Thyroid gland (tissue), 4 donors: Measurements from ENCODE around the gene CSMD2. TPM values are rescaled to one million over a fixed set of nuclear protein-coding genes. Genes with fewer than 3 reads are reported as not detected.

Source experiments
- DNase-seq, 2 donors: peaks; one replicate each; pipeline ENCODE4 v3.0.0-alpha.2; 2019
- H3K27ac ChIP-seq, 3 donors: fragments of 200-600 bp; sonication (generic); 1 replicate in 2 of 3; 2 replicates in 1 of 3; pipeline ENCODE4 v1.5.1; 2016 to 2019; ENCODE audit warnings: mild to moderate bottlenecking in 1 of 3, moderate library complexity in 1 of 3
- H3K27me3 ChIP-seq: fragments of 200-600 bp; sonication (generic); one replicate; pipeline ENCODE4 v1.5.1; 2019
- H3K36me3 ChIP-seq, 2 donors: fragments of 200-600 bp; sonication (generic); one replicate each; pipeline ENCODE4 v1.5.1; 2016 to 2019
- H3K4me1 ChIP-seq, 2 donors: fragments of 200-600 bp; sonication (generic); one replicate each; pipeline ENCODE4 v1.5.1; 2017 to 2019
- H3K4me3 ChIP-seq, 3 donors: fragments of 200-600 bp; sonication (generic); replicated peaks in 1 of 3; 1 replicate in 2 of 3; 2 replicates in 1 of 3; pipeline ENCODE4 v1.5.1; 2016; ENCODE audit warnings: mild to moderate bottlenecking in 1 of 3
- H3K9me3 ChIP-seq: fragments of 200-600 bp; sonication (generic); one replicate; pipeline ENCODE4 v1.5.1; 2017
- CTCF ChIP-seq, 6 experiments: fragments of 200-600 bp in 3 of 6; fragments of 450-650 bp in 3 of 6; sonication (generic) in 3 of 6; IDR thresholded peaks; one replicate each; pipeline ENCODE4 v1.5.1; 2016 to 2019; ENCODE audit warnings: antibody characterized with exemption in 6 of 6, mild to moderate bottlenecking in 2 of 6, inconsistent platforms in 1 of 6, moderate library complexity in 1 of 6
- POLR2A ChIP-seq, 2 donors: fragments of 450-650 bp; IDR thresholded peaks; one replicate each; pipeline ENCODE4 v1.6.1; 2017; ENCODE audit warnings: antibody characterized with exemption in 2 of 2, mild to moderate bottlenecking in 2 of 2, moderate library complexity in 1 of 2
- WGBS, 2 donors: methylation state at CpG; one replicate each; pipeline ENCODE4 v1.1.5; 2017; 5-methylcytosine and 5-hydroxymethylcytosine counted together
- intact Hi-C: fragments of 100-400 bp; cut with DNase I; formaldehyde crosslinking; loops from one replicate; pipeline ENCODE4 v1.15.1; 2023
- total RNA-seq, 4 donors: library from RNA; depleted of rRNA; stranded (reverse); fragments of >200 nt; gene quantifications; one replicate each; pipeline ENCODE4 v1.2.3, GENCODE V29; 2016

Gene CSMD2
- total RNA-seq, 4 donors from 2014 or later: 0.10 to 0.45 (median 0.13) TPM; not detected in 1

DNA sequence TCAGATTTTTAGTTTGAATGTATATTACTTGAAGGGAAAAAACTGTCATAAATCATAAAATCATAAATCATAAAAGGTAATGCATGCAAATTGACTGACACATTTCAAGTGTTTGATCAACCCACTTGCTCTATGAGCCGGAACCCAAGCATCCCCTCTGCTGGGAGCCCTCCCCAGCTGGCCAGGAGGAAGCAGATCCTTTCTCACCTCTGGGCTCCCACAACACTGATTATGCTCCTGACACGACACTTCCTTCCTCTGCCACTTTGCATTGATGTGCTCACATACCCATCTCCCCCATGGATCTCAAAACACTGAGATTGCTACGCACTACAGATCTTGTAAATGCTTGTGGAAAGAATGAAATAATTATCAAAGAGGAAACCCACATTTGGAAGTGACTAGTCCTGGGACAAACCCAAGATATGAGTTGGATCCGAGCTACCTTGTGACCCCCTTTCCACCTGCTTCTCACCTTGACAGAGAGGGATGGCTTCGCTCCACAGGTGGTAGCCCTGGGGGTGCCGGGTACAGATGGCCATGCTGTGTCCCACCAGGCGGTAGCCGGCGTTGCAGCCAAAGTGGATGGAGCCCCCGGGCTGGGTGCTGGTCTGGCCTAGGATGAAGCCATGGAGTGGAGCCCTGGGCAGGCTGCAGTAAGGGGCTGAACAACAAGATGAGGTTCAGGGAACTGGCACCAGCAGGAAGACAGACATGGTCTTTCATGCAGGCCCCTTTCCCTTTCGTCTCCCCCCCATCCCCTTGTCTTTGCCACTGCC, 588.0 kb downstream of the CSMD2 start:
- H3K27me3 ChIP-seq: no peaks in the 10 kb centered on the region
- intact Hi-C loops: no loop called here
- no peak overlapping the region for H3K4me3 ChIP-seq
- no peaks in the 10 kb centered on the region for H3K9me3 ChIP-seq
- DNase-seq: no peak
- no peak overlapping the region for H3K27ac ChIP-seq
- 75 to 76% methylated on average over 11 of the region's 11 CpGs for WGBS, 2 donors
- H3K4me1 ChIP-seq: no peaks in the 10 kb centered on the region
- TF ChIP-seq POLR2A (IDR thresholded peaks at IDR 0.05) (no peak), CTCF (IDR thresholded peaks at IDR 0.05) (no peak)
- no peaks in the 10 kb centered on the region for H3K36me3 ChIP-seq

DNA sequence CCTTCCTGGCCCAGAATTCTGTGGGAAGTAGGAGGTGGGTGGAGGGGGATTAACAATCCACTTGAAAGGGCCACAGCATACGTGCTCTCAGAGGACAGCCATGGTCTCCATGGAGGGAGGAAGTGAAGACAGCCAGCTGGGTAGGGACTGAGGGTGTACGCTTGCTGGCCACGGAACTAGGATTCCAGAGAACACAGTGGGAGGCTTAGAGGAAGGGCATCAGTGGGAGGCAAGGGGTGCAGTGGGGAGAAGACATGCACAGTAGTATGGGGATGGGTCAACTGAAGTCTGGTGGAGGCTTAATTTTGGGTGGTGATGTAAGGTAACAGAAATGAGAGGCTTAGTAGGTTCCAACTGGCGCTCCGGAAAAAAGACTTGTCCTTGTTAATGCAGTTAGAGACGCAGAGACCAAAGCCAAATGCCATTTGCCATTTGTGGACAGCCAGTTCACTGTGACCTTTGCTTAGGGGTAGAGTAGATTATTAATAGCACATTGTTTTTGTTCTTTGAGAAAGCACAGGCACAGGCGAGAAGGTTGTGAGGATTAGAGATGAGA, 589.6 kb downstream of the CSMD2 start:
- intact Hi-C loops: no loop called here
- Histone ChIP-seq H3K27me3 (no peaks in the 10 kb centered on the region), H3K36me3 (no peaks in the 10 kb centered on the region), H3K9me3 (no peaks in the 10 kb centered on the region), H3K4me1 (no peaks in the 10 kb centered on the region), H3K4me3 (no peak overlapping the region), H3K27ac (peak overlapping the region; percentile 2 to 38 (median 21))
- WGBS, 2 donors: 49 to 56% methylated on average over 7 of the region's 7 CpGs
- TF ChIP-seq CTCF (IDR thresholded peaks at IDR 0.05): no peak
- no peak for TF ChIP-seq POLR2A (IDR thresholded peaks at IDR 0.05)
- peak in 1 of 2 donors; percentile 3 for DNase-seq

- Histone ChIP-seq H3K9me3 (no peaks in the 10 kb centered on the region), H3K27ac (no peak overlapping the region), H3K27me3 (no peaks in the 10 kb centered on the region), H3K36me3 (no peaks in the 10 kb centered on the region), H3K4me3 (no peak overlapping the region), H3K4me1 (no peaks in the 10 kb centered on the region)
- no peak for TF ChIP-seq CTCF (IDR thresholded peaks at IDR 0.05)
- TF ChIP-seq POLR2A (IDR thresholded peaks at IDR 0.05): no peak
- 65 to 74% methylated on average over 3 of the region's 3 CpGs for WGBS, 2 donors
- intact Hi-C loops: no loop called here
- no peak for DNase-seq
These were observed 591.4 kb downstream of the CSMD2 start for GRCh38 chr1:33573661-33574060.

DNA sequence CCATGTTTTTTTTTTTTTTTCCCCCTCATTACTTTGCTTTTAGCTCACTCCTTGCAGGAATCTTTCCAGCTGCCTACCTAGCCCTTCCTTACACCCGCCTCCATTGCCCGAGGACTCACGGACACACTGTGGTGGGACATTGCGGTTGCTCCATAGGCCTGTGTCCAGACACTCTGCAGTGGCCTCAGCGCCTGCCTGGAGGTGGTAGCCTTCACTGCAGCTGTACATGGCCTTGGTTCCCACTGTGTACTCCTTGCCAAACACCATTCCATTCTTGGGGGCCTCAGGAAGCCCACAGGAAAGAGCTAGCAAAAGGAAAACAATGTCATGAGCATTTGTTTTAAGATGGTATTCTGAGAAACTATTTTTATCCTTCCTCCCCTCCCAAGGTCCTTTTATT, 592.6 kb downstream of the CSMD2 start:
- H3K27ac ChIP-seq: no peak overlapping the region
- 88 to 94% methylated on average over 5 of the region's 5 CpGs for WGBS, 2 donors
- no peak overlapping the region for H3K4me3 ChIP-seq
- H3K4me1 ChIP-seq: no peaks in the 10 kb centered on the region
- intact Hi-C loops: no loop called here
- TF ChIP-seq CTCF (IDR thresholded peaks at IDR 0.05) (no peak), POLR2A (IDR thresholded peaks at IDR 0.05) (no peak)
- H3K27me3 ChIP-seq: no peaks in the 10 kb centered on the region
- H3K36me3 ChIP-seq: no peaks in the 10 kb centered on the region
- DNase-seq: no peak
- H3K9me3 ChIP-seq: no peaks in the 10 kb centered on the region

GRCh38 chr1:33569331-33569730, 595.7 kb downstream of the CSMD2 start:
- intact Hi-C loops: no loop called here
- H3K36me3 ChIP-seq: no peaks in the 10 kb centered on the region
- no peak for DNase-seq
- H3K4me1 ChIP-seq: no peaks in the 10 kb centered on the region
- no peaks in the 10 kb centered on the region for H3K27me3 ChIP-seq
- no peak overlapping the region for H3K27ac ChIP-seq
- TF ChIP-seq CTCF (IDR thresholded peaks at IDR 0.05): no peak
- TF ChIP-seq POLR2A (IDR thresholded peaks at IDR 0.05): no peak
- H3K9me3 ChIP-seq: no peaks in the 10 kb centered on the region
- H3K4me3 ChIP-seq: no peak overlapping the region
- WGBS, 2 donors: 68 to 78% methylated on average over 7 of the region's 7 CpGs
